HG02642 (cell line): Measurements from ENCODE around the gene PROSER2.

Source experiments
- ATAC-seq: cut with Tn5 transposase; IDR thresholded peaks from one replicate; pipeline ENCODE4 v1.9.1; 2021; ENCODE audit warnings: mild to moderate bottlenecking; ENCODE audit not compliant: unreplicated experiment, poor library complexity

PROSER2 gene

GRCh38 chr10:11823122-11823988 is at the start of gene PROSER2:
Gene PROSER2, plus strand, starts transcription at chr10:11823356. Its CDS starts 28,722 bp downstream, at chr10:11852078.
- no peak for ATAC-seq

DNA sequence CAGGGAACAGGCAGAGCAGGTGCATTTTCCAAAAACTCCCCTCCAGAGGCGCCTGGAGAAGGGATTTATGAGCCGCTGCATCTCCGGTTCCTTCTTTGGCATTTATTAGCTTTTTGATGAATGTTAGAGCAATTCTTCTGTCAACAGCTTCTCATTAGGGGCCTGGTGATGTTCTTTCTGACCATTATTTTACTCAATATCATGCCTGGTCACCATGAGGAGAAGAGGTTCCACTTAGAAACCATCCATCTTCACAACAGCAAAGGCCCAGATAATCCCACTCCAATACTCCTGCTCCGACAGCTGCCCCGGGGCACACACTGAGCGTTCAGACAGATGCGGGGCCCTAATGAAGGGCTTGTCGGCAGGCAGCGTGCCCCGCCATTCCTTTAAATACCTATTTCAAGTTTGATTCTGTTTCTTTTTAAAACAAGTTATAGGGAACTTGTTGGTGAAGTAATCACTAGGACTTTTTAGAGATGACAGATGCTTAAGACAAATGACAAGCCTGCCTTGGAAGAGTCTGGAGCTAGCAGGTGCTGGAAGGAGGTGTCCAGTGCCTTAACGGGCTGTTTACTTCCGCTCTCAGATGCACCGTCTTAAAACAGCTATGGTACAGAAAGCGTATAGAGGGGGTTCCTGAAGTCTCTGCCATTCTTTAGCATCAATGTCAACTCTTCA is 49.3 kb upstream of the PROSER2 start:
- ATAC-seq, result no peak

DNA sequence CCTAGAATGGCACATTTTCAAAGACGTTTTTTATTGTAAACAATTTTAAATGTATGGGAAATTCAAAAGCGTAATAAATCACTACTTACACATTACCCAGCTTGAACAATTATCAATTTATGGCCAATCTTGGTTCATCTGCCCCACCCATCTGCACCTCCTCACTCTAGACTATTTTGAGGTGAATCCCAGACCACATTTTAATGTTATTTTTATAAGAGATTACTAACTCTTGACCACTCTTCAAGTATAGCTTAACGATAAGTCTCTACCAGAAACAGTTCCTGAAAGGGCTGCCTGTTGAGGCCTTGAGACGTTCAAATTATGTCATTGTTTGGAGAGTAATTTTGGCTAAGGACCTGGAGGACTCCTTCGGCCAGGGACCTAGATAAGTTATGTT is 47.7 kb upstream of the PROSER2 start:
- ATAC-seq, result no peak

GRCh38 chr10:11776080-11776479 is 47.1 kb upstream of the PROSER2 start:
- ATAC-seq, result no peak

GRCh38 chr10:11781114-11781513 is 42.0 kb upstream of the PROSER2 start:
- ATAC-seq, result no peak

DNA sequence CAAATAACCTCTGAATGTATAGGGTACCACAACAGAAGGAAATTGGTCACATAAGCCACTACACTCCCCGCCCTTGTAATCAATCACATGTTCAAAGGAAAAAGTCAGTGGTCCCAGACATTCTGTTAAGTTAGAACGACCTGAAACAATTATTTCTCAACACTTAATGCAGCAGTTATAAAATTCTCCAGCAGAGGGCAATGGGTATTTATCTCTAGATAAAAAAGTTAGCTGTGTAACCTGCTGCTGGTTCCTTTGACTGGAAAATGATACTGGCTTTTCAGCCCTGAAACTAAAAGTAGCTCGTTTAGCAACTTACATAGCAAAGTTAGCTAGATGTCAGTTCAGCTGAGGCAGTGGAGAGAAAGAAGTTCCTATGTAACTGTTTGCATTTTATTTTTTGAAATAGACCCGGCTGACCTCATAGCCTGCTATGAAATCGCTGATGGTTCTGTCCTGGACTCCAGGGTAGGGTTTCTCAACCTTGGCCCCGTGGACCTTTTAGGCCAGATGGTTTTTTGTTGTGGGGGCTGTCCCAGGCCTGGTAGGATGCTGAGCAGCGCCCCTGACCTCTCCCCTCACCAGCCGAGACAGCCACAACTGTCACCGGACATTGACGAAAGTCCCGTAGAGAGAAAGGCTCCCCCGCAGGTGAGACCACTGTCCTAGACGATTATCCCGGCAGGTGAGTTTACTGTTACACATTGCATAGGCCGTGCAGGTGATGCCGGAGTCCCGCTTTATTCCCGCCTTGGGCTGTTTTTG is 40.2 kb upstream of the PROSER2 start:
- ATAC-seq, result no peak

GRCh38 chr10:11783558-11783865 is 39.6 kb upstream of the PROSER2 start:
- ATAC-seq, result no peak

GRCh38 chr10:11787374-11787773 is 35.8 kb upstream of the PROSER2 start:
- no peak for ATAC-seq

DNA sequence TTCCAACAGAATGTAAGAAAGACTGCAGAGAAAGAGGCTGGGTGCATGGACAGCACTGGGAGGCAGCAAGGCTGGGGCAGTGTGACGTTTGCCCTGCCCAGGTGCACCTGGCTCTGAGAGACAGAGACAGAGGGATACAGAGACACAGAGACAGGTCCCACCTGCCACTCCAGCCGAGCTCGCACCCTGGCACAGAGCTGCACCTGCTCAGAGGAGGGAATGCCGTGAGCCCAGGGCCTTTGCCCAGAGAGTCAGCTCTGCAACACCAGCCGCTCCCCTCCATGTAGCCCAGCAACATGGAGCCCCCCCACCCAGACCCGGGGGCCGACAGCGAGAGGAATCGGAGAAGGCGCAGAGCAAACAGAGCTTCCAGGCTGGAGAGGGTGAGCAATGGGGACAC is 35.3 kb upstream of the PROSER2 start:
- ATAC-seq, result no peak

DNA sequence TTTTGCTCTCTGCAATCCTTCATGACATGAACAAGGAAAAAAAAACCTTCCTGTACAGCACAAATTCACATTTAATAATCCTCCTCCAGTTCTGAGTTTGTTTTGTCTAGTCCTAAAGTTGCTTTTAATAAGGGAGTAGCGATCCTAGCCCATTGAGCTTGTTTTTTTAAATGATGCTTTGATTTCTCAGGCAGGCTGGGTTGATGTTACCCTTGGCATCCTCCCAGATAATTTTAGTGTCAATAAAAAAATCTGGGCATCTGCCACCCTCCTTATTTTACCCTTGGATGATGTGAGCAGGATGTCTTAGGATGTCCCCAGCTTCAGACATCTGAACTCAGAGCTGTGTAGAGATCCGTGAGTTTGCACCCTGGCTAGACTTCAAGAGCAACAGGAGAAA is 33.9 kb upstream of the PROSER2 start:
- ATAC-seq, result no peak

DNA sequence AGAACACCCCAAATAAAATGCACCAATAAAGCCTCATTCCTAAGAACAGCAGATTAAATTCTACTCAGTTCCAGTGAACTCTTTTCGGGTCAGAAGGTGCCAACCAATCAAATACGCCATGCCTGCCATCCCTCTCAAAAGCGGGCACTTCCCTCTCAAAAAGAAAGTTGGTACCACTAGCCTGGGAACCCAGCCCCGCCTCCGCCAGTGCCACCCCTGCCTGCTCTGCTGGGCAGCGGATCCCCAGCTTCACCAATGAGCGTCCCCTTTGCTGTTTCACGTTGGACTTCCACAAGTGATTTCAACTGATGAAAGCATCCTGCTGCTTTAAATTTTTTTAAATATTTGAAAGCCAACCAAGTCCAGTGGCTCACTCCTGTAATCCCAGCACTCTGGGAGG is 33.2 kb upstream of the PROSER2 start:
- no peak for ATAC-seq

DNA sequence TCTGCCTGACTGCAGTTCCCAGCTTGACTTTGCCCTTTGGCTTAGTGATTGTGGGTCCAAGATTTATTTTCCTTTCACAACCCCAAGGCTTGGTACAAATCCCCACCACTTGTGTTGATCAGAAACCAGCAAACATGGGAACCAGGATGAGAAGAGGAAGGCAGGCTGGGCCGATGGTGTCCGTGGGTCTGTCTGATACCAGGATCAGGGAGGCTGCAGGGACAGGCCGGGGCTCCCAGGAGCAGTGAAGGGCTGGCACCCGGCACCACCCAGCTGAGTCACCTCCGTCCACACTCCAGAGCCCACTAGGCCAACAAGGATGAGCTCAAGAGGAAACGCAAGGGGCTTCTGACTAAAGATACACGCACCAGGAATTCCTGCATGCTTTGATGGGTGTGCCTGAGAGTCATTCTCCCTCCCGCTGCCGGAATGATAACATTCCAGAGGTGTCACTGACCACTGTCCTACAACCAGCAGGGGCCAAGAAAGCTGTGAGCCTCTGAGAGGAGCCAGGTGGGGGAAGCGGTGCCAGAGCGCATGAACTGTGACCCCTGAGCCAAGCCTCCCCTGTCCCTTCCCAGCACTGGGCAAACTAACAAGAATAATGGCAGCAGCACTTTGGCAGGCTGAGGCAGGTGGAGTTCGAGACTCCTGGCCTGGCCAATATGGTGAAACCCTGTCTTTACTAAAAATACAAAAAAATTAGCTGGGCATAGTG is 29.2 kb upstream of the PROSER2 start:
- ATAC-seq, result no peak

GRCh38 chr10:11794566-11794965 is 28.6 kb upstream of the PROSER2 start:
- no peak for ATAC-seq

DNA sequence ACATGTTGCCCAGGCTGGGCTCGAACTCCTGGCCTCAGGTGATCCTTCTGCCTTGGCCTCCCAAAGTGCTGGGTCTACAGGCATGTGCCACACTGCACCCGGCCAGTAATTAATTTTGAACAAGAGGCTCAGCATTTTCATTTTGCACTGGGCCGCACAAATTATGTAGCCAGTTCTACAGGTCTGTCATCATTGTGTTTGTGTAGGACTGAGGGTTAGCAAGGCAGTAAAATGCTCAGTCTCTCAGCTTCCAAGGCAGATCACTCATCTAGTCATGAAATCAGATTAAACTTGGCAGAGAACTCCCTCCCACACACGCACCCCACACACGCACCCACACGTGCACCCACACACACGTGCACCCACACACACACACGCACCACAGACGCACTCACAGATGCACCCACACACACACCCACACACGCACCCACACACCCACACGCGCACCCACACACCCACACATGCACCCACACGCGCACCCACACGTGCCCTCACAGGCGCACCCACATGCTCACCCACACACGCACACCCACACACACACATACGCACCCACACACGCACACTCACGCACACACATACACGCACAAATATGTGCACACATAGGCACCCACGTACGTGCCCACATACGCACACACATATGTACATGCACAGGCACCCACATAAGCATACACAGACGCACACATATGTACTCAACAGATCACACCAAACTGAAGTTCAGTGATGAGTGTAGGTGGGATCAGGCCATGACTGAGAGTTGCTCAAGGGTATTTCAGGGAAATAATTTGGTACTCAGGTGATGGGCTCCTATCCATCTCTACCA is 27.8 kb upstream of the PROSER2 start:
- no peak for ATAC-seq

DNA sequence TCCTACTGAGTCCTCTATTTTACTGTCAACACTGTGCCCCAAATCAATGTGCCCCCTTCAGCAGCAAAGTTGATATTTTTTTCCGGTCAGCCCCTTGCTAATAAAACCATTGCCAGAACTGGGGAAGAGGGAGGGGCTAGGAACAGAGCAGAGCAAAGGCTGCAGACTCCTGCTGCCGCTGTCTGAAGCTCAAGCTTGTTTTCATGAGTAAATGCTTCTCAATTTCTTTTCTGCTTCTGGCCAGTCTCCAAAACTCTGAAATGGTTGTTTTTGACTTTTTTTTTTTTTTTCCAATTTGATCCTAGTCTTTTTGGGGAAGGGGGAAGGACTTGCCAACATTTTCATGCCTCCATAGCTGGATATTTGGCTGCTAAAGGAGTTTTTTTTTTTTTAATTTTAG is 26.7 kb upstream of the PROSER2 start:
- ATAC-seq, result no peak

- ATAC-seq, result no peak
Measured at GRCh38 chr10:11797281-11797680, 25.9 kb upstream of the PROSER2 start.

DNA sequence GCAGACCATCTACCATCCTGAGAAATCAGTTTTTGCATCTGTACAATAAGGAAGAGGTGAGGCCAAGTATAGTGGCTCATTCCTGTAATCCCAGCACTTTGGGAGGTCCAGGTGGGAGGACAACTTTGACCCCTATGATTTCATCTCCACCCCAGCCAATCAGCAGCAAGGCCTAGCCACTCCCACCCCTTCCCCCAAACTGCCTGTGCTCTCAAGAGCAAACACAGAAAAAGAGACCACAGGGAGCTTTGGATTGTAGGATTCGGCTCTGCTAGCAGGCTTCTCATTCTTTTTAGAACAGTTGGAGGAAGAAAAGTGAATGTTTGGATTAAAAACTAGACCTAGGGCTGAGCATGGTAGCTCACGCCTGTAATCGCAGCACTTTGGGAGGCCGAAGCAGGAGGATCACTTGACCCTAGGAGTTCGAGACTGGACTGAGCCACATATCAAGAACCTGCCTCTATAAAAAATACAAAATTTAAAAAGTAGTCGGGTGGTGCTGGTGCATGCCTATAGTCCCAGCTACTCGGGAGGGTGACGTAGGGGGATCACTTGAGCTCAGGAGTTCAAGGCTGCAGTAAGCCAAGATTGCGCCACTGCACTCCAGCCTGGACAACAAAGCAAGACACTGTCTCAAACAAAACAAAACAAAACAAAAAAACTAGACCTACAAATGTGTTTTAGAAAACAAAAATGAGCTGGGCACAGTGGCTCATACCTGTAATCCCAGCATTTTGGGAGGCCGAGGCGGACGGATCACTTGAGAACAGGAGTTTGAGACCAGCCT is 25.1 kb upstream of the PROSER2 start:
- no peak for ATAC-seq

- ATAC-seq, result no peak
Measured at GRCh38 chr10:11798845-11799735, 24.1 kb upstream of the PROSER2 start.
